Measurements from ENCODE around the gene SUFU.
A peak's percentile ranks its signal among the peaks of the same experiment; 100 is the strongest.

Gene SUFU

GRCh38 chr10:102597131-102597991 is 93.6 kb downstream of the SUFU start:
- no peak for DNase-seq

DNA sequence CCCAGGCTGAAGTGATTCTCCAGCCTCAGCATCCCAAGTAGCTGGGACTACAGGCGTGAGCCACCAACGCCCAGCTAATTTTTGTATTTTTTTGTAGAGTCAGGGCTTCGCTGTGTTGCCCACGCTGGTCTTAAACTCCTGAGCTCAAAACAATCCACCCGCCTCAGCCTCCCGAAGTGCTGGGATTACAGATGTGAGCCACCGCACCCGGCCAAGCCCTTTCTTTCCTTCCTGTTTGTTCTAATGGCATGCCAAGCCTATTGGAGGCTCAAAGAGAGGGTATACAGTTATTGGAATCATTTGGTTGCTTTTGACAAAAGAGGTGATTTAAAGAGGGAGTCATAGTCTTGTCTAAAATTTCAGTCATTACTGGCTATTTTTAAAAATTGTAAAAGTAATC is 94.5 kb downstream of the SUFU start:
- no peak for DNase-seq

- peak; percentile 23 for DNase-seq
Observed at GRCh38 chr10:102599565-102600327, 96.0 kb downstream of the SUFU start.

GRCh38 chr10:102600816-102601215 is 97.0 kb downstream of the SUFU start:
- no peak for DNase-seq

- no peak for DNase-seq
Observed at GRCh38 chr10:102601639-102602038, 97.9 kb downstream of the SUFU start.

GRCh38 chr10:102602272-102603045 is 98.7 kb downstream of the SUFU start:
- DNase-seq: peak; percentile 31

- no peak for DNase-seq
Observed at GRCh38 chr10:102603946-102604345, 100.2 kb downstream of the SUFU start.

DNA sequence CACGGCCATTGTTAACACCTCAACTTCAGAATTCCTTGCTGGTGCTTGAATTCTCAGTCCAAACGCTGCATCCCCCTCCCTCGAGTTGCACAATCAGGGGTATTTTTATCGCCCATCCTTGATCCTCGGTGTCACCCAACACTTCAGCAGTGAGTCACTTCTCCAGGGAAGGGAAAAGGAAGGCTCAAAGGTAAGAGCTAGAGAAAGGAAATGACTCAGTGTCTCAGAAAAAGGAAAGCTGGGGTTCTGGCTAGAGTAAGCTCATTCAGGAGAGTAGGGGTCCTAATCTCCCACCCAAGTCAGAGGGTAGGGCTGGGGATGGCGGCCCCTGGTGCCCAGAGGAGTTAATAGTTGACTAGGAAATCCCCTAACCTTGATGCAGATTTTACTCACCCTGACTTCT is 100.7 kb downstream of the SUFU start:
- DNase-seq: peak; percentile 62

DNA sequence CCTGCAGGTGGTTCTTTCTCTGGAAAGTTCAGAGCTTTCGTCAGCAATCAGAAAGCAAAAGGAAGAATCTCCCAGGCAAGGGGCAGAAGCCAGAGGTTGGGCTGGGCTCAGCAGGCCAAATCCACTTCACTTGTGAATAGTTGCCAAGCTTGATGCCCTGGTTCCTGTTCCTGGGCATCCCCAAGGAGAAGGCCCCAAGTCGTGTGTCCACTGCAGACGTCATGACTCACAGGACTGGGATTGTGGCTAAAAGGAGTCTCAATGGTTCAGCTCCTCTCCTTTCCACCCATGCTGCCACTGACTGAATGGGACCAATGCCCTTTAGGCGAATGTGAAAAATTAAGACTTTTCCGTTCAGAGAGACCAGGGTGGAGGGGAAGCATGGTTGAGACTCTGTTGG is 101.9 kb downstream of the SUFU start:
- DNase-seq: peak; percentile 41

- DNase-seq: no peak
Observed at GRCh38 chr10:102608487-102608886, 104.7 kb downstream of the SUFU start.

DNA sequence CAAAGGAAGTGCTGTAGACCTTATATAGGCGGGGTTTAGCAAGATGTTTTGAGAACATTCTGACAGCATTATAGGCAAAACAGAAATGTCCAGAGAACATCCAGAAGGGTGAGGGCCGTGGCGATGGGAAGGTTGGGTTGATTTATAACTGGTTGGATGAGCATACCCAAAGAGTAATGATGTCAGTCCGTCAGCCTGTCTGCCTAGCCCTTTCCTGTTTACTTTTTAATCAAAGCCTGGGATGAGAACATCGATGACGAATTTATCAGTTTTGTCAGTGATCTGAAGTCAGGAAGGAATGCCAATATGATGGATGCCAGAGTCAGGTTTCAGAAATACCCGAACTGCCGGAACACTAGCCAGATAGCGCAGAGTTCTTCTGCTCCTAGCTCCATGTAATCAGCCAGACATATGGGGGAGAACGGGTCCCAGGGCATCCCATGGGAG is 106.7 kb downstream of the SUFU start:
- DNase-seq: no peak

DNA sequence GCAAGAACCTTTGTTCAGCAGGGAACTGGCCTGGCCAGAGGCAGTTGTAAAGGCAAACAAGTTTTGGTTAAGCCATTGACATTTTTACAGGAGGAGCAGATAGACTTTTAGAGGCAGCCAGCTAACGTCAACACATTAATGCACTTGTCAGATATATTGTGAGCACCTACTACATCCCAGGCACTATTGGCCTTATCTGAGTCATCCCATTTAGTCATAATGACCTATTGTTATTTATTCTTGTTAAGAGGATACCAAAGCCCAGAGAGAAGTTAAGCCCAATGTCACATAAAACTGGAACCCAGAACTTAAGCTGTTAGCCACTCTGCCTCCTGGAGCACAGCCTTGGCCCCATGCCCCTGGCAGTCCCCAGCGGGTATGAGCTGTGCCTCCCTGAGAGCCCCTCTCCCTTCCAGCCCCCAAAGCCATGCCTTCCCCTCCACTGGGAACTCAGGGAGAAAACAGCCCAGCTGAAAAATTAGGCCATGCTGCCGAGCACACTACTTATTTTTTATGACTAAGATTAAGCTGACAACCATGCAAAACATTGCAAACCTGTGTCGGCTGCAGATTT is 107.8 kb downstream of the SUFU start:
- DNase-seq: no peak

- DNase-seq: no peak
Observed at GRCh38 chr10:102612964-102613275, 109.1 kb downstream of the SUFU start.

- no peak for DNase-seq
Observed at GRCh38 chr10:102613286-102613685, 109.5 kb downstream of the SUFU start.

DNA sequence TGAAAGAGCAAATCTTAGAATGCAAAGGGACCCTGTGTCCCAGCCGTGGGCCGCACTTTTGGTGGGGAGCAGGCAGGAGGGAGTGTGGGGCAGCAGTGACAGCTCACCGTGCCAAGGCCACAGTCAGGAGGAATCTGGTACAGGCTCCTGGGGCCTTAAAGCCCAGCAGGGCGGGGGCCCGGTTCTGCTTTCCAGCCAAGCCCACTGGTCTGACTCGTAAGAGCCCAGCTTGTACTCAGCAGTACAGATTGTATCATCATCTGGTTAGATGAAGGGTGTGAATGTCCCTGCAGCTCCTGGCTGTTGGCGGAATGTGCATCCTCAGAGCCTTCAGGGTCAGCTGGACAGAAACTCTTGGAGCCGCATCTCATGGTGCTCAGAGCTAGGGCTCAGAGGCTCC is 110.0 kb downstream of the SUFU start:
- no peak for DNase-seq

DNA sequence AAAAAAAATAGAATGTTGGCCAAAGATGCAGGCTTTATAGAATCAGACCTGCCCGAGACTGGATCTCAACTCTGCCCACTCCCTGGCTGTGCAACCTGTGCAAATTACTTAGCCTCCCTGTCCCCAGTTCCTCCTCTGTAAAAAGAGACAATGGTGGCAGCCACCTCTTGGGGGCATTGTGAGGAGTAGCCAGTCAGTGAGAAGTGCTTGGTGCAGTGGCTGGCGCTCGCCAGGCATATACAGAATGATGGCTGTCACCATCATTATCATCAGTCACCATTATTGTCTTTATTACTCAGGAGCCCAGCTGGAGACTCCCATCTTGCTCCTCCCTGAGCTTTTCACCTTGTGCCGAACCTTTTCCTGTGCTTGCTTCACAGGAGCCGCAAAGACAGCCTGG is 111.1 kb downstream of the SUFU start:
- DNase-seq: no peak

- DNase-seq: peak; percentile 40
Observed at GRCh38 chr10:102615361-102615760, 111.6 kb downstream of the SUFU start.

DNA sequence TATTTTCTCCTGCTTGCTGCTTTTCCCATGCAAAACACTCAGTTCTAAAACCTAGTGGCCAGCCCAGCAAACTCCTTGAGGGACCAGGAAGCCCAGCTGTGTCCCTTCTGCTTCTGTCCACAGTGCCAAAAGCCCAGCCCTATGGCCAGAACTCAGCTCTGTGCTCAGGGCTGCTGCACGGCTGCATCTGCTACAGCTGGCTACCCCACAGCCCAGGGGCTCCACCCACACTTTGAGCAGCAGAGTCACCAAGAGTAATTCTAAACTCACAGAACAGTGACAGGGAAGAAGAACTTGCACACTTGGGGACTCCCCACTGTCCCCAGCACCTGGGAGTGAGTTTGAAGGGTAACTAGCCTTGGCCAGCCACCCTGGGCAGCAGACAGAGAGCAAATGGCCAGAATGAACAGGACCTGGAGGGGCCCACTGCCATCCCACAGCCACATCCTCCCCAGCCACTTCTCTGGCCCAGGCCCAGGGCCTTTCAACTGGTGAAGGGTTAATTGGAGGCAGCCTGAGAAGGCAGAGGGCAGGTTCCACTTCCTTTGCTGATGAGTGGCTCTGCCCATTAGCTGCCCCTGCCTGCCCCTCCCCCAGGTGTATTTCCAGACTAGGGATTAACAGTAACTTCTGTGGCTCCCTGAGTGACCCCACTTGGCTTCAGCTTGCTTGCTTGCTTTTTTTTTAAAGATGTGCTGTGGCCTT is 112.4 kb downstream of the SUFU start:
- no peak for DNase-seq

DNA sequence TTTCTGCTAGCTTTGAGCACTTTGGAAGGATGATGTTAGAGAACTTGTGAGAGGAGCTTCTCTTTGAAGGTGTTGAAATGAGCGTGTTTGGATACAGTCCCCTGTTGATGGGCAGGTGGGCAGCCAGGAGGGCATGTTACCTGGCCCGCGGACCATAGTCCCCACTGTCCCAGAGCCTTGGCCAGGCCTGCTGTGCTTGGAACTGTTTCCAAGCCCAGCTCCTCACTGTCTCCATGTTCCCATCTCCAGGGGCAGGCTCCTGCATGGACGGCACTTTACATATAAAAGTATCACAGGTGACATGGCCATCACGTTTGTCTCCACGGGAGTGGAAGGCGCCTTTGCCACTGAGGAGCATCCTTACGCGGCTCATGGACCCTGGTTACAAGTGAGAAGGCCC is 113.3 kb downstream of the SUFU start:
- DNase-seq: no peak

- DNase-seq: no peak
Observed at GRCh38 chr10:102617816-102618215, 114.0 kb downstream of the SUFU start.

- no peak for DNase-seq
Observed at GRCh38 chr10:102619281-102619981, 115.7 kb downstream of the SUFU start.

Measured in fibroblast of skin of scalp (primary cell).